HEK293 (cell line): Measurements from ENCODE around the gene TUNAR.

Experiments used
- CTCF ChIP-seq: fragments of 450-650 bp; formaldehyde crosslinking; IDR thresholded peaks from 2 replicates; pipeline ENCODE4 v1.5.1; 2016; ENCODE audit warnings: missing biosample characterization, missing genetic modification characterization
- REST ChIP-seq: fragments of 450-650 bp; formaldehyde crosslinking; IDR thresholded peaks from 2 replicates; pipeline ENCODE4 v1.5.1; 2016; ENCODE audit warnings: missing biosample characterization, missing genetic modification characterization
- ZBTB49 ChIP-seq: fragments of 450-650 bp; formaldehyde crosslinking; IDR thresholded peaks from 2 replicates; pipeline ENCODE4 v1.5.1; 2016; ENCODE audit warnings: missing biosample characterization, missing genetic modification characterization, low read depth
- ZBTB7A ChIP-seq: fragments of 450-650 bp; formaldehyde crosslinking; IDR thresholded peaks from 2 replicates; pipeline ENCODE4 v1.5.1; 2016; ENCODE audit warnings: low read depth, missing biosample characterization, missing genetic modification characterization
- ZNF121 ChIP-seq: fragments of 450-650 bp; formaldehyde crosslinking; IDR thresholded peaks from 2 replicates; pipeline ENCODE4 v1.5.1; 2016; ENCODE audit warnings: missing biosample characterization, missing genetic modification characterization
- ZNF169 ChIP-seq: fragments of 450-650 bp; formaldehyde crosslinking; IDR thresholded peaks from 2 replicates; pipeline ENCODE4 v1.5.1; 2016; ENCODE audit warnings: missing biosample characterization, missing genetic modification characterization
- ZNF639 ChIP-seq: fragments of 450-650 bp; formaldehyde crosslinking; IDR thresholded peaks from 2 replicates; pipeline ENCODE4 v1.5.1; 2016; ENCODE audit warnings: missing biosample characterization, missing genetic modification characterization

- TF ChIP-seq ZBTB49 (no peak), ZNF169 (tag by site-specific recombination) (no peak), ZNF639 (tag by site-specific recombination) (no peak), ZNF121 (tag by site-specific recombination) (no peak), ZBTB7A (no peak), CTCF (tag by site-specific recombination) (no peak), REST (tag by site-specific recombination) (no peak)
Measured at GRCh38 chr14:95911456-95911855, 34.8 kb downstream of the TUNAR start.
